Measurements from ENCODE around the gene NUDT1.

The NUDT1 gene

DNA sequence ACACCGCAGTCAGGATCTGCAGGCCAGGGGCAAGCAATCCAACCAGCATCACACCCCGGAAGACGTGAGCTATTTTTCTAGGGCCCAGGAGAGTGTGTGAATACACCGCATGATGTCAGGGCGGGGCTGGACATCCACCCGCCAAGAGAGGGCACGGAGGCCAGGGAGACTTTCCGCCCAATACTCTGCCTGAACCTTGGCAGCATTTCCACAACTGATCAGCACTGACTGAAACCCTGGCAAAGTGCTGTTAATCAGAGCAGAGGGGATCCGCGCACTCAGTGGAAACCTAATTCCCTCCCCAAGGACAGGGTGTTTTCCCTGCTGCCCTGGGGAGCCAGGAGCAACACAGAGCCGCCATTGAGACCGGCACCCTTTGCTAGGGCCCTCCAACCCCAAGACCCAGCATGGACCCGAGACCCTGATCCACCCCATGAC, 17.5 kb upstream of the NUDT1 start:
- DNase-seq (ENCODE audit: low read depth) = no peak

DNA sequence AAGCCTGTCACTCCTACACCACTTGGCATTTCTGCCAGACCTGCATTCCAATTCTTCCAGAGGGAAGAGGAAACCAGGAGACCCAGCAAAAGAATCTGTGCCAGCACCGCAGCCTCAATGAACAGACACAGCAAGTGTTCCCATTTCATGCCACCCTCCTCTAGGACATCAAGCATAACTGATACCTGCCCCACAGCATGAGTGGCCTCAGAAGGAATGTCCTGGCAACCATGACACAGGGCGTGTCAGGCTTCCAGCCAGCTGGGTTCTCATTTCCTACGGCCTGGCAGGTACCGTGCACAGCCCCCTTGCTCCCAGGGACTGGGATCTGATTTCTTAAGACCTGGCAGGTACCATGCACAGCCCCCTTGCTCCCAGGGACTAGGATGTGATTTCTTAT, 17.1 kb upstream of the NUDT1 start:
- DNase-seq (ENCODE audit: low read depth) = no peak

DNA sequence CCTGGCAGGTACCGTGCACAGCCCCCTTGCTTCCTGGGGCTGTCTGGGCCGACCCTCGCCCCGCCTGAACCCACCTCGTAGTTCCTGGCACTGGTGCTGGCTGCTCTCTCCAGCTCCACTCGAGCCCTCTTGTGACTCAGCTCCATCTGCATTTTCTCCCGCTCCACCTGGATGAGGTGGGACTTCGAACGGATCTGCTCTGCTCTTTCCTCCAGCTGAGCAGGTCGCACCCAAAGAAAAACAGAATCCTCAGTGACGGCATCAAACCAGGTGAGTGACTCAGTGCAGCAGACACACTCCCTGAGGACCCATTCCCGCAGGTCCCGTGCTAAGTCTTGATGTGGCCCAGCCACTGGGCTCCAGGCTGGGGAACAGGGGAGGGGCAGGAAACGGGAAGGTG, 16.7 kb upstream of the NUDT1 start:
- DNase-seq (ENCODE audit: low read depth) = no peak

- no peak for DNase-seq (ENCODE audit: low read depth)
Measured at GRCh38 chr7:2225830-2226229, 16.2 kb upstream of the NUDT1 start.

- no peak for DNase-seq (ENCODE audit: low read depth)
Measured at GRCh38 chr7:2227699-2228098, 14.3 kb upstream of the NUDT1 start.

GRCh38 chr7:2228921-2229320, 13.1 kb upstream of the NUDT1 start:
- DNase-seq (ENCODE audit: low read depth) = no peak

DNA sequence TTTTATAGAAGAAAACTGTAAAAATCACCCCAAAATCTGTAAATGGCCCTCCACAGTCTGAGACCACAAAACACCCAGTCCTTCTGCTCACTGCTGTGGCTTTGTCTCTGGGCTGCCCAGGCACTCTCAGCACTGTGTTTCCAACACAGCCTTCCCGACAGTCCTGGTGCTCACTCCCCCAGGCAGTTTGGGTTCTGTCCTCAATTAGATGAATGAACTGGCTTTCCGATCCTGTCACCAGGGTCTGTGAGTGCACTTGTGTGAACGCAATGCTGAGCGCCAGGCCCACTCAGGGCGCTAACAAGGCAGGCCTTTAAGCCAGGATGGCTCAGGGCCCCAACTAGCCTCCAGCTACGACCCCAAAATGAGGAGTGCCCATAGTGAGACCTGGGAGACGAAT, 12.6 kb upstream of the NUDT1 start:
- DNase-seq (ENCODE audit: low read depth) = no peak

- no peak for DNase-seq (ENCODE audit: low read depth)
Measured at GRCh38 chr7:2230226-2230625, 11.8 kb upstream of the NUDT1 start.

DNA sequence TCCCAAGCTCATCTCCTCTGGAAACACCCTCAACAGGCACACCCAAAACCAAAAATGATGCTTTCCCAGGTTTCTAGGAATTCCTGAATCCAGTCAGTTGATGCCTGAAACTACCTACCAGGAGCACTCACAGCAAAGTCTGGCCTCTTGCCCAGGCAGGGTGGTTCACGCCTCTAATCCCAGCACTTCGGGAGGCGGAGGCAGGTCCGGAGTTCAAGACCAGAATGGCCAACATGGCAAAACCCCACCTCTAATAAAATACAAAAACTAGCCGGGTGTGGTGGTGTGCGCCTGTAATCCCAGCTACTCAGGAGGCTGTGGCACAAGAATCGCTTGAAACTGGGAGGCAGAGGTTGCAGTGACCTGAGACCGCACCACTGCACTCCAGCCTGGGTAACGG, 11.1 kb upstream of the NUDT1 start:
- no peak for DNase-seq (ENCODE audit: low read depth)

DNA sequence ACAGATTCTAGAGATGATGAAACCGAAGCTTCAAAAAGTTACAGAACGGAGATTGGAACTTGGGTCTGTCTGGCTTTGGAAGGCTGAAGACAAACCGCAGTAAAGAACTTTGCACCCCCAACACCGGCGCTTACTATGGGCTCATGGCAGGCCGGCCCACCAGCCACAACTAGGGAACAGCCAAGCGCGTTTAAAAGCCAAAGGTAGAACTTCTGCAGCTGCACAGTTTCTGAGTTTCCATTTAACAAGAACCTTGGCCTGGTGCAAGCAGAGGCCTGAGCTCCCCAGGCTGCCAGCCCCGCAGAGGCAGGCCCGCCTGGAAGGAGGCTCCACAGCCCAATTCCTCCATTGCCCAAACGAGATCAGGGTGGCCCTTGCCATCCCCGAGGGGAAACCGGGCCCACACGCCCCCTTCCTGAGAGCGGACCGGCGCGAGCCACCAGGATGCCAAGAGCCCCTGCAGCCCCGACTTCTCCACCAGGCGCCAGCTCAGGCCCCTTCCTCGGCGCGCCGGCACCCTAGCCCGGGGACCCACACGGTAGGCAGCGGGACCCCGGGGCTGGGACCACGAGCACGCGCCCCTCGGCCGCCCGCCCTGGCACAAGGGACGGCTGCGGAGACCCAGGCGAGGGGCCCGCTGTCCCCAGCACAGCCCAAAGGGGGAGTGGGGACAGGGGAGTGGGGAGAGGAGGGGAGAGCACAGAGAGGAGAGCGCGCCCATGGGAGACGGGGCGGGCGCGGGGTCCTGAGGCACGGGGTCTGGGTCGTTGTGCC, 9.8 kb upstream of the NUDT1 start:
- no peak for DNase-seq (ENCODE audit: low read depth)

DNA sequence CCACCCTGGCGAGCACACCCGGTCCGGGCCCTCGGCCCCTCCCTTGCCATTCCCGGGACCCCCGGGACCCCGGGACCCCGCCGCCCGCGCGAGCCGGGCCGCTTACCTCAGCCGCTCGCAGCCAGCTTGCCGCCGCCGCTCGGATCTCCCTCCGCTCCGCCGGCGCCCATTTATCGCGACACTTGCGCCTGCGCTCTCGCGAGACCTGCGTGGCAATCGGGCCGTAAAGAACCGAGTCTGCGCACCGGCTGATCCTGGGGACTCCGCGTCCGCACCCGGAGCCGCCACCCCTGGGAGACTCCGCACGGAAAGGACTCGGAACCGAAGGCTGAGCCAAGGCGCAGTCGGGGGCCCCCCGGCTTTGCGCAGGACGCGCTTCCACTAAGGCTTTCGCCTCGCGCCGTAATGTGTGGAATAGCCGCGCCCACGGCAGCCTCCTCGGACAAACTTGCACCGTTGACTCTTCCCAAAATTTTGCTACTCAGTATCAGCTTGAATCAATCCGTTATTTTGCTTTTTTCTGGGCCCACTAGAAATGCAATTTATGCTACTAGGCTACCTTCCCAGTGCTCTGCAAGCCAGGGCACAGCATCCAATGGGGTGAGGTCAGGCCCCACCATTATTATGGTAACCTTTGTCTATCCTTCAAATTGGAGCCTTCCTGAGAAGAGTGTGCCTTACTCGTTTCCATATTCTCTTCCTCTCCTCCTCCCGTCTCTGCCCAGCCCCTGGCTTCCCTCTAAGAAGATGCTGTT, 9.1 kb upstream of the NUDT1 start, which contains the start of gene MAD1L1:
TSS of gene MAD1L1 (minus strand) at position 180 of the 755 bp plus-strand sequence. CDS start 2,812 bp downstream, outside the sequence.
- DNase-seq (ENCODE audit: low read depth) = peak; percentile 75

- DNase-seq (ENCODE audit: low read depth) = no peak
Measured at GRCh38 chr7:2233926-2234325, 8.1 kb upstream of the NUDT1 start.

GRCh38 chr7:2237109-2237602, 4.9 kb upstream of the NUDT1 start:
- no peak for DNase-seq (ENCODE audit: low read depth)

DNA sequence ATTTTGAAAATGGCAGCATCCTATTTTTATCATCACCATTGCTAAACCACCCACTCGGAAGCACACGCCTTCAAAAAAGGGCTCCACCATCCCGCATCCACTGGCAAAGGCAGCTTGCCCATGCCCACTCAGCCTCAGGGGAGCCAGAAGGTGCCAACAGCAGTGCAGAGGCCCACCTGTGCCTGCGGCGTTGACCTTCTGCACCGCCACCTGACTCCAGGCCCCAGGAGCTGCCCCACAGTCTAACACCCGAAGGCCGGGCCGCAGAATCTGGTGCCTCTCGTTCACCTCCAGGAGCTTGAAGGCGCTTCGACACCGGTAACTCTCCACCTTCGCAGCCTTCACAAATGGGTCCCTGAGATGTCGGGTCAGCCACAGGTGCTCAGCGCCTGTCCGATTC, 2.8 kb upstream of the NUDT1 start:
- no peak for DNase-seq (ENCODE audit: low read depth)

GRCh38 chr7:2242541-2243429, 759 bp downstream of the NUDT1 start:
- DNase-seq (ENCODE audit: low read depth) = no peak

DNA sequence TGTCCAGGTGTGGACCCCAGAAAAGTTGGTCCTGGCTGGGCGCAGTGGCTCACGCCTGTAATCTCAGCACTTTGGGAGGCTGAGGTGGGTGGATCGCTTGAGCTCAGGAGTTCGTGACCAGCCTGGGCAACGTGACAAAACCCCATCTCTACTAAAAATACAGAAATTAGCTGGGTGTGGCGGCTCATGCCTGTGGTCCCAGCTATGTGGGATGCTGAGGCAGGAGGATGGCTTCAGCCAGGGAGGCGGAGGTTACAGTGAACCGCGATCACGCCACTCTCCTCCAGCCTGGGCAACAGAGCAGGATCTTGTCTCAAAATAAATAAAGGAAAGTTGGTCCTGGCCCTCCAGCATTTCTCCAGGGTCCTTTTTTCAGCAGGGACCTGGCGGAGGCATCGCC, 1.4 kb downstream of the NUDT1 start:
- DNase-seq (ENCODE audit: low read depth) = no peak

DNA sequence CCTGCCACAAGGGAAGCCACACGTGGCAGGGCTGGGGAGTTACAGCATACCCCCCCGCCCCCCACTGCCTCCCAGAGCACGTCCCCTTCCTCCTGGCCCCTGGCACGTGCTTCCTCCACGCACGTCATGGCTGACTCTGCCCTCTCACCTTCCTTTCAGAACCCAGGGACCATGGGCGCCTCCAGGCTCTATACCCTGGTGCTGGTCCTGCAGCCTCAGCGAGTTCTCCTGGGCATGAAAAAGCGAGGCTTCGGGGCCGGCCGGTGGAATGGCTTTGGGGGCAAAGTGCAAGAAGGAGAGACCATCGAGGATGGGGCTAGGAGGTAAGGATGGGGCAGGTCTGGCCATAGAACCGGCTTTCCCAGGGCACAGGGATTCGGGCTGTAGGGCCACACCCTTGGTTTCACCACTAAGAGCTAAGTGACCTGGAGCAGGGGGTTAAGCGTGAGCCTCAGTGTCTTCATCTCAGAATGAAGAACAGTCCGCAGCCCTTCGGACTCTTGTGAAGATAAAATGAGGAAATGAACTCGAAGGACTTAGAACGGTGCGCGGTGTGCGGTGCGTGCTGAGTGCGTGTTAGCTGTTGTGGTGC, 2.5 kb downstream of the NUDT1 start:
- no peak for DNase-seq (ENCODE audit: low read depth)

DNA sequence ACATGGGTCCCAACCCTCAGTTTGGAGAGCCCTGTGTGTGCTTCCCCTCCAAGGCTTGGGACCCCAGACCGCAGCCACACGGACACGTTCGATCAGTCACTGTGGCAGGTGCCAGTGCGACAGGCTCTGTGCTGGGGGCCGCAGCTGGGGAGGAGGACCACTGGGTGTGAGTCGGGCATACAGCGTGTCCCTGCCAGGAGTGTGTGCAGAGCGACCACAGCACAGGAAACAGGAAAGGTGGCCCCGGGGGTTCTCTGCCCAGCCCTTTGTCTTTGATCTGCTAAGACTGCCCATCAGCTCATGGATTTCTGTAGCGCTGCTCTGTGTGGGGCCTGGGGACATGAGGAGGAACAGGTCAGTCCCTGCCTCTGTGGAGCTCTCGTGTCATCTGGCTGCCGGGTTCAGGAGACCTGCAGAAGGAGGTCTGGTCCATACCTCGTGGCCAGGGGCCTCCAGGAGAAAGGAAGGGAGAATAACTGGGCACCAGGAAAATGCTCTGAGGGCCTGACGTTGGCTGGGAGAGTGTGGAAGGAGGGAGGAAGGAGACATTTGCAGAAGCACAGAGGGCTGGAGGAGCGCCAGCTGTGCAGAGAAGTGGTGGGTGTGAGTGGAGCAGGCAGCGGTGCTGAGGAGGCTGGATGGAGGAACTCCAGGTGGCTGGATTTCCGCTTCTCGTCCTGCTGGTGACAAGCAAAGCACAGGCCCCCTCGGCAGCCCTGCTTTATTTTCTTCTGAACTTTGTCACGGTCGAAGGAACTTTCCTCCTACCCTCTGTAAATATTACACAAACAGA, 4.1 kb downstream of the NUDT1 start:
- no peak for DNase-seq (ENCODE audit: low read depth)

- DNase-seq (ENCODE audit: low read depth) = no peak
Measured at GRCh38 chr7:2247141-2247995, 5.3 kb downstream of the NUDT1 start.
